ENCODE results near the gene PCIF1. TPM values are rescaled to one million over a fixed set of nuclear protein-coding genes. Genes with fewer than 3 reads are reported as not detected.

The PCIF1 gene
- total RNA-seq, 1 donor from 2014 or later: 9.0 TPM

GRCh38 chr20:45902199-45902701, 32.2 kb upstream of the PCIF1 start:
- DNase-seq (ENCODE audit: low spot score in 2 of 2) (no peak), FAIRE-seq (no peak)

- DNase-seq (ENCODE audit: low spot score in 2 of 2) (no peak), FAIRE-seq (no peak)
Measured at GRCh38 chr20:45904583-45905504, 29.6 kb upstream of the PCIF1 start.

GRCh38 chr20:45905505-45906079, 28.9 kb upstream of the PCIF1 start:
- DNase-seq (ENCODE audit: low spot score in 2 of 2) (no peak), FAIRE-seq (no peak)

GRCh38 chr20:45907219-45907948, 27.1 kb upstream of the PCIF1 start:
- no peak for FAIRE-seq
- DNase-seq (ENCODE audit: low spot score in 2 of 2): no peak

- FAIRE-seq (no peak), DNase-seq (ENCODE audit: low spot score in 2 of 2) (no peak)
Measured at GRCh38 chr20:45908084-45908483, 26.4 kb upstream of the PCIF1 start.

GRCh38 chr20:45909336-45909808, 25.1 kb upstream of the PCIF1 start:
- no peak for FAIRE-seq

GRCh38 chr20:45909817-45910669, 24.4 kb upstream of the PCIF1 start:
- DNase-seq (ENCODE audit: low spot score in 2 of 2): no peak
- no peak for FAIRE-seq

More at GRCh38 chr20:45909336-45909808, 25.1 kb upstream of the PCIF1 start:
- no peak for DNase-seq (ENCODE audit: low spot score in 2 of 2)

GRCh38 chr20:45910670-45911485, 23.6 kb upstream of the PCIF1 start:
- DNase-seq (ENCODE audit: low spot score in 2 of 2) (peak; percentile 67 to 94), FAIRE-seq (no peak)

GRCh38 chr20:45911486-45912343, 22.8 kb upstream of the PCIF1 start, which contains the start of gene PLTP:
PLTP (minus strand) TSS chr20:45912155; CDS start chr20:45911452, 703 bp downstream.
- DNase-seq (ENCODE audit: low spot score in 2 of 2) (peak; percentile 50 to 65), FAIRE-seq (no peak)

GRCh38 chr20:45912344-45912682, 22.2 kb upstream of the PCIF1 start:
- no peak for FAIRE-seq

GRCh38 chr20:45913116-45913515, 21.4 kb upstream of the PCIF1 start:
- DNase-seq (ENCODE audit: low spot score in 2 of 2) (no peak), FAIRE-seq (no peak)

More at GRCh38 chr20:45912344-45912682, 22.2 kb upstream of the PCIF1 start:
- no peak for DNase-seq (ENCODE audit: low spot score in 2 of 2)

- FAIRE-seq (no peak), DNase-seq (ENCODE audit: low spot score in 2 of 2) (no peak)
Measured at GRCh38 chr20:45917790-45918141, 16.7 kb upstream of the PCIF1 start.

GRCh38 chr20:45918182-45918737, 16.2 kb upstream of the PCIF1 start:
- no peak for DNase-seq (ENCODE audit: low spot score in 2 of 2)
- no peak for FAIRE-seq

- DNase-seq (ENCODE audit: low spot score in 2 of 2) (no peak), FAIRE-seq (no peak)
Measured at GRCh38 chr20:45918779-45919537, 15.5 kb upstream of the PCIF1 start.

GRCh38 chr20:45919542-45920399, 14.7 kb upstream of the PCIF1 start:
- DNase-seq (ENCODE audit: low spot score in 2 of 2): no peak
- FAIRE-seq: no peak
